Motor neuron (in vitro differentiated cells): ENCODE results near the gene MMP11. TPM values are rescaled to one million over a fixed set of nuclear protein-coding genes. Genes with fewer than 3 reads are reported as not detected.
"Not testable (repeated sequence)": the region's sequence is repeated elsewhere in the genome, so short reads cannot be mapped to it uniquely, and the experiment has no call there.

Experiments used
- ATAC-seq, 8 experiments: fragments of 200-7000 bp; cut with Tn5 transposase; replicated peaks in 6 of 8; 2 replicates each; pipeline ENCODE4 v1.8.0; 2021; ENCODE audit warnings: mild to moderate bottlenecking in 8 of 8, moderate library complexity in 8 of 8
- H3K27ac ChIP-seq, 2 donors: fragments of 250-450 bp; sonication (Bioruptor Pico); 2 replicates each; pipeline ENCODE4 v1.9.0; 2021; ENCODE audit warnings: antibody characterized with exemption in 2 of 2, mild to moderate bottlenecking in 2 of 2, moderate library complexity in 1 of 2
- H3K4me1 ChIP-seq, 2 donors: fragments of 250-450 bp; sonication (Bioruptor Pico); replicated peaks in 1 of 2; 2 replicates each; pipeline ENCODE4 v1.6.1; 2021; ENCODE audit warnings: antibody characterized with exemption in 2 of 2, mild to moderate bottlenecking in 2 of 2, moderate library complexity in 1 of 2
- H3K4me3 ChIP-seq, 5 donors: fragments of 250-450 bp; sonication (Bioruptor Pico); 2 replicates each; pipeline ENCODE4 v1.9.0; 2021; ENCODE audit warnings: antibody characterized with exemption in 5 of 5, mild to moderate bottlenecking in 5 of 5, moderate library complexity in 4 of 5
- WGBS, 10 experiments: fragments of 450-650 bp; shearing (Covaris generic); methylation state at CpG; one replicate each; pipeline ENCODE4 v1.0.0; 2022; 5-methylcytosine and 5-hydroxymethylcytosine counted together
- in situ Hi-C, 9 experiments: fragments of 400-800 bp; cut with MboI; loops; one replicate each; pipeline ENCODE4 v1.15.0; 2021; ENCODE audit warnings: low sequenced_read_pairs in 9 of 9, low pct_unique_long_range_greater_than_20kb in 2 of 9; ENCODE audit not compliant: unreplicated experiment in 9 of 9
- total RNA-seq, 8 experiments: library from RNA; unstranded; fragments of 300-600 nt; gene quantifications; 2 replicates each; pipeline versions ENCODE4 v1.2.3 to v1.2.4, GENCODE V29; 2022

MMP11 gene, protein sequence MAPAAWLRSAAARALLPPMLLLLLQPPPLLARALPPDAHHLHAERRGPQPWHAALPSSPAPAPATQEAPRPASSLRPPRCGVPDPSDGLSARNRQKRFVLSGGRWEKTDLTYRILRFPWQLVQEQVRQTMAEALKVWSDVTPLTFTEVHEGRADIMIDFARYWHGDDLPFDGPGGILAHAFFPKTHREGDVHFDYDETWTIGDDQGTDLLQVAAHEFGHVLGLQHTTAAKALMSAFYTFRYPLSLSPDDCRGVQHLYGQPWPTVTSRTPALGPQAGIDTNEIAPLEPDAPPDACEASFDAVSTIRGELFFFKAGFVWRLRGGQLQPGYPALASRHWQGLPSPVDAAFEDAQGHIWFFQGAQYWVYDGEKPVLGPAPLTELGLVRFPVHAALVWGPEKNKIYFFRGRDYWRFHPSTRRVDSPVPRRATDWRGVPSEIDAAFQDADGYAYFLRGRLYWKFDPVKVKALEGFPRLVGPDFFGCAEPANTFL
- total RNA-seq: 10 to 100 TPM in 3 of 8 experiments, 1 to 10 TPM in 5; 1.4 to 35.0 (median 8.2) TPM

DNA sequence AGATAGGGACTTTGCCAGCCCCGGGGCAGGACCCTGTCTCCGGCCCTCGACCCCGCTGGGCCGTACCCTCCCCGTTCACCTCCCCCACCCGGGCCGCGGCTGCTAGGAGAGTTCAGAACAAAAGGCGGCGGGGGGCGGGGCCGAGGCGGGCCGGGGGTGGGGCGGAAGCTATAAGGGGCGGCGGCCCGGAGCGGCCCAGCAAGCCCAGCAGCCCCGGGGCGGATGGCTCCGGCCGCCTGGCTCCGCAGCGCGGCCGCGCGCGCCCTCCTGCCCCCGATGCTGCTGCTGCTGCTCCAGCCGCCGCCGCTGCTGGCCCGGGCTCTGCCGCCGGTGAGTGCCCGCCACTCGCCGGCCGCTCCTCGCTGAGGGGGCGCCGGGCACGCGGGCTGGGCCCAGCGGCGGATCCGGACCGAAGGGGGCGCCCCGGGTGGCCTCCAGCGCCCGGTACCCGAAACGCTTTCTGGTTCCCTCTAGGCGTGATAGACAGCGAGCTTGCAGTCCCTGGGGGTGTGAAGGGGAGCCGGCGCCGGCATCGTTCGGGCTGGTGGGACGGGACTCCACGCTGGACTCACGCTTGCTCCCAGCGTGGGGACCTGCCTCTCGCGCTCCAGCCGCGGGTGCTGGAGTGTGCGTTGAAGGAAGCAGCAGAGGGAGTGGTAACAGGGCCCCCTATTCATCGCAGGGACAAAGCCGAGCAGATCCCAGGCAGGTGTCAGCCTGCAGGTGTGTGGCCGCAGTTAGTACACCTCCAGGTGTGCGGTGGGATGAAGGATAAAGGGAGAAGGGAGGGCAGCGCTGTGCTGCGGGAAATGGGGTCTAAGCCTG is at the start of gene MMP11:
Gene MMP11, plus strand, starts transcription at position 201 of the 825 bp plus-strand sequence. Its CDS starts 22 bp downstream, at position 223.
- 6 to 31% (median 19%) methylated on average over 2 to 19 of the region's 79 CpGs; no CpG with 5 or more reads in 5 of the 10 experiments for WGBS, 10 experiments
- in situ Hi-C loops: no loop called here
- peak within 1 kb of the TSS; percentile 17 to 31 (median 28) for H3K4me3 ChIP-seq
- ATAC-seq: peak in 7 of 8 experiments; percentile 1 to 49 (median 13)
- peaks cover 13 to 31% of the 10 kb centered on the region in 2 donors for H3K4me1 ChIP-seq
- no peak within 1 kb of the TSS for H3K27ac ChIP-seq

DNA sequence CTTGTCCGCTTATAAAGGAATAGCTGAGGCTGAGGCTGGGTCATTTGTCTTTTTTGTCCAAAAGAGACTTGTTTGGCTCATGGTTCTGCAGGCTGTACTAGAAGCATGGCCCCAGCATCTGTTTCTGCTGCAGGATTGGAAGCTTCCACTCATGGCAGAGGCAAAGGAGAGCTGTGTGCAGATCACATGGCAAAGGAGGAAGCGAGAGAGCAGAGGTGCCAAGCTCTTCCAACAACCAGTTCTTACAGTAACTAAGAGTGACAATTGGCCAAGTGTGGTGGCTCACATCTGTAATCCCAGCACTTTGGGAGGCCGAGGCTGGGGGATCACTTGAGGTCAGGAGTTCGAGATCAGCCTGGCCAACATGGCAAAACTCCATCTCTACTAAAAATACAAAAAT is 44.5 kb upstream of the MMP11 start:
- in situ Hi-C loops, ATAC-seq, H3K4me3 ChIP-seq, H3K4me1 ChIP-seq, H3K27ac ChIP-seq: not testable (repeated sequence)
- WGBS, 10 experiments: 21 to 100% (median 58%) methylated on average over 1 to 4 of the region's 4 CpGs; no CpG with 5 or more reads in 4 of the 10 experiments

DNA sequence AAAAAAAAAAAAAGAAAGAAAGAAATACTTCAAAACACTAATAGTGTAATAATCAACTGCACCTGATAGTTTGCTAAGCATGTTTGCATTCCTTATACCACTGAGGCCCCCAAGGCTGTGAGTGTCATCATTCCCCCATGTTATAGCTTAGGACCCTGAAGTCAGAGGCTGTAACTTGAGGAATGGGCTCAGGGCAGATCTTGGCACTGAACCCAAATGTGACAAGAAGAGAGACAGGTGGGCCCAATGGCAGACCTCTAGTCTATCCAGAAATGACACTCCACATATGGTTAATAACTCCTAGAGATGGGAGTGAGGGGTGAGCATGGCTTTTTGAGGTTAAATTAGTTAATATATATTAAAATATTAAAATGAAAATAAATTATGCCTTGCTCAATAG is 35.0 kb upstream of the MMP11 start:
- H3K4me1 ChIP-seq: no peaks in the 10 kb centered on the region
- no peak for ATAC-seq
- no peak overlapping the region for H3K27ac ChIP-seq
- in situ Hi-C loops: no loop called here
- H3K4me3 ChIP-seq: no peak overlapping the region

DNA sequence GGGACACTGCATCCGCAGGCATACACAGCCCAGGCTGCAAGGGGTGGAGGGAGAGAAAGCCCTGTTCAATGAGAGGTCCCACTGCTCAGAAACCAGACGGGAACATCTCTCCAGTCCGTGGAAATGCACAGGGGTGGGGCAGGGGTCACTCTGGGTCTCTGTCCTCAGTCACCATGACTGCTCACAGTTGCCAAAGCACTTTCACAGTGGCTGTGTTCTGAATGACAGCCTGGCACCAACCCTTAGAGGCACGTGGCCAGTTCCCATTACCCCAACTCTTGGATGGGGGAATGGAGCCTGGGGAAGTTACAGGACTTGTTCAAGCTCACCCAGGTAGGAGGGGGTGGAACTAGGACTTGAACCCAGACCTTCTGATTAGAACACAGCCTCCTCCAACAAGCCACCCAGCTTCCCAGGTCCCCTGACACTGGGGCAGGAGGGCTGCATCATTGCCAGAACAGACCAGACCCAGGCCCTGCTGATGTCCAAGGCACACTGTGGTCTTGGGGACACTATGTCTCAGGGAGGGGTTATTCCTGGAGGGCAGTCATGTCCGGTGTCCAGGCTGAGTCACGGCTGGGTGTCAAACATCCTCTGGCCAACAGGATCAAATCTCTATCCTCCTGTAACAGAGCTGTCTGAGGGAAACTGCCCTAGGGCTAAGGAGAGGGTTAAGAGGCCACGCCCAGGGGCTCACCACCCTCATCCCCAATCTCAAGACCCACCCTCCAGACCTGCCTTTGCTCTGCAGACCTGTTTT is 30.0 kb upstream of the MMP11 start:
- Histone ChIP-seq H3K4me1 (no peaks in the 10 kb centered on the region), H3K27ac (no peak overlapping the region), H3K4me3 (no peak overlapping the region)
- ATAC-seq: peak in 5 of 8 experiments; percentile 14 to 97 (median 64)
- in situ Hi-C loops: no loop called here
- 40 to 100% (median 80%) methylated on average over 1 to 4 of the region's 7 CpGs; no CpG with 5 or more reads in 3 of the 10 experiments for WGBS, 10 experiments

DNA sequence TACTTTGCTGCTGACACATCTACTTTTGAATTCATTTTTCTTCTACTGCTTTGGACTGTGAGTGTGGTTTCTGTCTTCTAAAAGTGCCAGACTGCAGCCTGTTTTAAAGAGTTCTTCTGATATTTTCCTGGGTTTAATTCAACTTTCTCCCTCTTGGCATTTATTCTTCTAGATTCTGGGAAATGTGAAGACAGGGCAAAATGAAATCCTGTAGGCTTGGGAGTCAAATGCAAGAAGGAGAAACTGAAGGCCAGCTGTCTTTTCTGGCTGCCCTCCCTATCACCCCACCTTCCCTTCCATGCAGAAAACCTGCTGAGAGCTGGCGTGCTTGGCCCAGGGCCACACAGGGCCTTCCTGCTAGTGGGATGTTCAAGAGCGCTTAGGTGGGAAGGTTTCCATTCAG is 29.3 kb upstream of the MMP11 start:
- 20 to 100% (median 57%) methylated on average over 1 to 2 of the region's 2 CpGs; no CpG with 5 or more reads in 5 of the 10 experiments for WGBS, 10 experiments
- Histone ChIP-seq H3K4me1 (no peaks in the 10 kb centered on the region), H3K4me3 (no peak overlapping the region), H3K27ac (no peak overlapping the region)
- in situ Hi-C loops: no loop called here
- peak in 3 of 8 experiments; percentile 40 to 67 (median 50) for ATAC-seq

DNA sequence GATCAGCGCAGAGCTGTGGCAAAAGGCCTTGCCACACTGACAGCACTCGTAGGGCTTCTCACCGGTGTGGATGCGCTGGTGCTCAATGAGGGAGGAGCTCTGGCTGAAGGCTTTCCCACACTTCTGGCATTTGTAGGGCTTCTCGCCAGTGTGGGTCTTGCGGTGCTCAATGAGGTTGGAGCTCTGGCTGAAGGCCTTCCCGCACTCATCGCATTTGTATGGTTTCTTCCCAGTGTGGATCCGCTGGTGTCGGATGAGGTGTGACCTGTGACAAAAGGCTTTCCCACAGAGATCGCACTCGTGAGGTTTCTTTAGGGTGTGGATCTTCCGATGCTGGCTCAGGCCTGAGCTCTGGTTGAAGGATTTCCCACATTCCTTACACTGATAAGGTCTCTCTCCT is 28.6 kb upstream of the MMP11 start:
- in situ Hi-C loops: no loop called here
- peak in 2 of 8 experiments; percentile 13 to 22 for ATAC-seq
- no peak overlapping the region for H3K4me3 ChIP-seq
- H3K4me1 ChIP-seq: no peaks in the 10 kb centered on the region
- 60 to 100% (median 95%) methylated on average over 1 to 9 of the region's 13 CpGs; no CpG with 5 or more reads in 5 of the 10 experiments for WGBS, 10 experiments
- no peak overlapping the region for H3K27ac ChIP-seq

DNA sequence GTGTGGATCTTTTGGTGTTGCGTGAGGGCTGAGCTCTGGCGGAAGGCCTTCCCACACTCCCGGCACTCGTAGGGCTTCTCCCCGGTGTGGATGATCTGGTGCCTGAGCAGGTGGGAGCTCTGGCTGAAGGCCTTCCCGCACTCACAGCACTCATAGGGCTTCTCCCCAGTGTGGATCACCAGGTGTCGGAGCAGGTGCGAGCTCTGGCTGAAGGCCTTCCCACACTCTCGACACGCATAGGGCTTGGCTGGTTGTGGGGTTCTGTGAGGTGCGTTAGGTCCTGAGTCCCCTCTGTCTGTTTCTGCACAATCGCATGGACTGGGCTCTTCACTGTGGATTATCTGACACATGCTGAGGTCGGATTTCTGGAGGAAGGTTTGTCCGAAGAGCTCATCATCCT is 28.2 kb upstream of the MMP11 start:
- ATAC-seq: peak in 4 of 8 experiments; percentile 10 to 31 (median 22)
- Histone ChIP-seq H3K4me1 (peaks cover under 1% of the 10 kb centered on the region in 2 donors), H3K4me3 (no peak overlapping the region), H3K27ac (no peak overlapping the region)
- WGBS, 10 experiments: 92 to 100% (median 100%) methylated on average over 2 to 8 of the region's 14 CpGs; no CpG with 5 or more reads in 6 of the 10 experiments
- in situ Hi-C loops: no loop called here

DNA sequence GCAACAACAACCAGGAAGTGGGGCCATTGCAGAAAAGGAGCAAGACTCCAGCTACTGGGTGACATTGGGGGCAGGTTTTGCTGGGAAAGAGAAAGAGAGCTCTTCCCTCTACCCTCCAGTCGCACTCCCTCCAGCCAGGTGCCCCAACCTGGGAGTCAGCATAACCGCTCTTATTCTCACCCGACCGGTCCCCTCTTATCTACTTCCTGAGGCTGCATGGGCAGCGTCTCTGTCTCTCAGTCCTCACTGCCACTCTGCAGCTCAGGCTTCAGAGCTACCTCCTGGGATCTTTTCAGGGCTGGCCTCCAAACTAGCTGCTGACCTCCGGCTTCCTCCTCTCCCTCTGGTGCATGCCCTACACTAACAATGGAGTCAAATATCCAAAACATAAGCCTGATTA is 26.9 kb upstream of the MMP11 start:
- WGBS, 10 experiments: 53 to 100% (median 100%) methylated on average over 1 to 5 of the region's 6 CpGs; no CpG with 5 or more reads in 1 of the 10 experiments
- Histone ChIP-seq H3K4me3 (no peak overlapping the region), H3K4me1 (peaks cover 6 to 8% of the 10 kb centered on the region in 2 donors), H3K27ac (no peak overlapping the region)
- ATAC-seq: no peak
- in situ Hi-C loops: no loop called here

DNA sequence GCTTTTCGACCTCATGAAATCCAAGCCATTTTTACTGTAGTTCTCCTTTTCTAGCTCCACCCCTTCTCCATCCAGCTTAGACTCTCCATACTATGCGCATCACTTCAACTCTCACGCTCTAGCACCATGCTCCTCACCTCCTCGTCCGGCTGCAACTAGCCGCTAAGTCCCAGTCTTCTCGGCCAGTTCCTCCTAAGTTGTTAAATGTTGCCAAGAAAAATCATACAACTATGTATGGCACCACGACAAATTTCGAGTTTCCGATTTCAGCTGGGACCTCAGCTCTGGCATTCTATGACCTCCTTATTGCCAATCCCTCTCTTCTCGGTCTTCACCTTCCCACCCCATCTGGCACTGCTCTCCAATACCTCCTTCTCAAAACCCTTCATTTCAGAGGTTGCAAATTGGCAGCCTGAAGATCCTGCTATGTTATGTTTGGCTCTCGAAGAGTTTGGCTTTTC is 22.8 kb upstream of the MMP11 start:
- 4 to 100% (median 82%) methylated on average over 1 to 11 of the region's 12 CpGs for WGBS, 10 experiments
- no peak overlapping the region for H3K27ac ChIP-seq
- ATAC-seq: peak in 3 of 8 experiments; percentile 27 to 50 (median 35)
- in situ Hi-C loops: no loop called here
- peak overlapping the region; percentile 53 to 91 (median 59) for H3K4me3 ChIP-seq
- peaks cover 12 to 15% of the 10 kb centered on the region in 2 donors for H3K4me1 ChIP-seq

DNA sequence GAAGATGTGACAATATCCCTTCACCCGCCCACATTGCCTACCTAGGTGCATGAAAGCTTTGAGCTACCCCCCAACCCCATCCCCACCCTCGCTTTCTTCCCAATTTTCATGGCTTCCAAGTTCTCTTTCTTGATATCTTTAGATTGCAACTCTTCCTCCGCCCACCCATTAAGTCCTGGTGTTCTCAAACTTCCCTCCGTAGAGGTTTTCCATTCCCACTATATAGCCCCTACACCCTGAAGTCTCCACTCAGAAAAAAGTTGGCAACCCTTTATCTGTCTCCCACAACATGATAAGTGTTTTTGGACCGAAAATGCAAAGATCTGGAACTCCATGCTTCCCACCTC is 22.3 kb upstream of the MMP11 start:
- Histone ChIP-seq H3K4me1 (peaks cover 12 to 15% of the 10 kb centered on the region in 2 donors), H3K27ac (peak overlapping the region; percentile 93 to 96), H3K4me3 (peak overlapping the region; percentile 53 to 91 (median 59))
- WGBS, 10 experiments: 20 to 50% (median 35%) methylated on average over 1 to 5 of the region's 5 CpGs; no CpG with 5 or more reads in 4 of the 10 experiments
- in situ Hi-C loops: no loop called here
- no peak for ATAC-seq

DNA sequence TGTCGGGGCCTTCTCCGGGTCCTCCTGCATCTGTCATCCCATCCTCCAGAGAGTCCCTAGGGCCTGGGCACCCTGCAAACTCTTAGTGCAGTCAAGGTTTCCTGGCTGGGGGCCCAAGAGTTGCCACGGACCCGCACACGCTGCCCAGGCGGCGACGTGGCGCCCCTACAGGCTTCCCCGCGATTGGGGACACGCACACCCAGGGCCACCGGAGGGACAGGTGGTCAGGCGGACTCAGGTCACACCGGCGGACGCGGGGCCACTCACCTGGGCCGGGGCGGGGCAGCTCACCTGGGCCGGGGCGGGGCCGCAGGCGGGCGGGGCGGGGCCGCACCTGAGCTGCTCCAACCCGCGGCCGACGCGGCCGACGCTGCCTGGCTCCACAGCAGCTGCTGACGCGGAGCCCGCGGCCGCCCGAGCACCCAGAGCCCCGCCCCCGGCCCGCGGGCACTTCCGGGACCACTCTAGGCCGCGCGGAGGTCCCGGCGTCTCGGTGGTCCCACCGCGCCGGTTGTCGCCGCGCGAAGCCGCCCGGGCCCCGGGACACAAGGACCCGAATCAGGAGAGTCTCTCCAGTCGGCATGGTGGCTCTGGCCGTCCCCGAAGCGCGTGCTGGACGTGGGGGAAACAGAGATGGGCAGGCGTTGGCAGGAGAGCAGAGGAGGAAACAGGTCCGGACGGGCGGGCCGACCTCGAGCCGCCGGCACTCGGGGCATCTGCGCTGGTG is 21.8 kb upstream of the MMP11 start, which contains the start of gene ZNF70:
Gene ZNF70, minus strand, starts transcription at position 399 of the 727 bp plus-strand sequence. CDS start 5,972 bp downstream, outside the sequence.
- in situ Hi-C loops: no loop called here
- peak within 1 kb of the TSS; percentile 53 to 91 (median 59) for H3K4me3 ChIP-seq
- peaks cover 12 to 15% of the 10 kb centered on the region in 2 donors for H3K4me1 ChIP-seq
- ATAC-seq: peak; percentile 85 to 94 (median 94)
- 0% methylated on average over 2 to 8 of the region's 78 CpGs; no CpG with 5 or more reads in 8 of the 10 experiments for WGBS, 10 experiments
- peak within 1 kb of the TSS; percentile 93 to 96 for H3K27ac ChIP-seq
